ENCODE data around the gene PARD3B.

The PARD3B gene

GRCh38 chr2:205352593-205352992 lies 807.3 kb downstream of the PARD3B start:
- DNase-seq (ENCODE audit: low spot score), result no peak

- DNase-seq (ENCODE audit: low spot score), result no peak
These were observed 812.5 kb downstream of the PARD3B start for GRCh38 chr2:205357732-205358131.

- no peak for DNase-seq (ENCODE audit: low spot score)
These were observed 813.1 kb downstream of the PARD3B start for GRCh38 chr2:205358351-205358815.

GRCh38 chr2:205361272-205361671 lies 816.0 kb downstream of the PARD3B start:
- DNase-seq (ENCODE audit: low spot score), result no peak

- no peak for DNase-seq (ENCODE audit: low spot score)
These were observed 816.7 kb downstream of the PARD3B start for GRCh38 chr2:205361970-205362369.

- DNase-seq (ENCODE audit: low spot score), result no peak
These were observed 819.0 kb downstream of the PARD3B start for GRCh38 chr2:205364261-205364660.

- DNase-seq (ENCODE audit: low spot score), result no peak
These were observed 821.2 kb downstream of the PARD3B start for GRCh38 chr2:205366336-205367060.

- DNase-seq (ENCODE audit: low spot score), result no peak
These were observed 822.2 kb downstream of the PARD3B start for GRCh38 chr2:205367331-205367935.

GRCh38 chr2:205369813-205370212 lies 824.5 kb downstream of the PARD3B start:
- no peak for DNase-seq (ENCODE audit: low spot score)

- DNase-seq (ENCODE audit: low spot score), result no peak
These were observed 825.5 kb downstream of the PARD3B start for GRCh38 chr2:205370726-205371125.

GRCh38 chr2:205372141-205372540 lies 826.9 kb downstream of the PARD3B start:
- no peak for DNase-seq (ENCODE audit: low spot score)

- no peak for DNase-seq (ENCODE audit: low spot score)
These were observed 830.5 kb downstream of the PARD3B start for GRCh38 chr2:205375461-205376448.

- DNase-seq (ENCODE audit: low spot score), result no peak
These were observed 832.0 kb downstream of the PARD3B start for GRCh38 chr2:205377324-205377723.

- DNase-seq (ENCODE audit: low spot score), result no peak
These were observed 838.3 kb downstream of the PARD3B start for GRCh38 chr2:205383601-205384000.

GRCh38 chr2:205386109-205386508 lies 840.8 kb downstream of the PARD3B start:
- DNase-seq (ENCODE audit: low spot score), result no peak

- no peak for DNase-seq (ENCODE audit: low spot score)
These were observed 842.2 kb downstream of the PARD3B start for GRCh38 chr2:205387350-205388055.

- DNase-seq (ENCODE audit: low spot score), result no peak
These were observed 845.6 kb downstream of the PARD3B start for GRCh38 chr2:205390866-205391265.

- no peak for DNase-seq (ENCODE audit: low spot score)
These were observed 856.2 kb downstream of the PARD3B start for GRCh38 chr2:205401511-205401910.

GRCh38 chr2:205402011-205402410 lies 856.7 kb downstream of the PARD3B start:
- DNase-seq (ENCODE audit: low spot score), result no peak

- DNase-seq (ENCODE audit: low spot score), result no peak
These were observed 858.1 kb downstream of the PARD3B start for GRCh38 chr2:205403244-205403825.

- DNase-seq (ENCODE audit: low spot score), result no peak
These were observed 859.9 kb downstream of the PARD3B start for GRCh38 chr2:205405194-205405593.

All from ecto neural progenitor cell (in vitro differentiated cells).